ENCODE measurements around the gene CACNA1I.

CACNA1I gene

GRCh38 chr22:39718206-39718605 lies 147.7 kb downstream of the CACNA1I start:
- TF ChIP-seq CTCF (IDR thresholded peaks at IDR 0.05; ENCODE audit: low read depth, low read length, missing control alignments): no peak
- no peak for DNase-seq (ENCODE audit: low read depth)
- H3K4me3 ChIP-seq (ENCODE audit: low read depth, low read length): no peak overlapping the region

GRCh38 chr22:39718921-39719475 lies 148.4 kb downstream of the CACNA1I start:
- no peak for DNase-seq (ENCODE audit: low read depth)
- no peak overlapping the region for H3K4me3 ChIP-seq (ENCODE audit: low read depth, low read length)
- TF ChIP-seq CTCF (IDR thresholded peaks at IDR 0.05; ENCODE audit: low read depth, low read length, missing control alignments): no peak

GRCh38 chr22:39719559-39720450 lies 149.3 kb downstream of the CACNA1I start:
- H3K4me3 ChIP-seq (ENCODE audit: low read depth, low read length): no peak overlapping the region
- no peak for DNase-seq (ENCODE audit: low read depth)
- TF ChIP-seq CTCF (IDR thresholded peaks at IDR 0.05; ENCODE audit: low read depth, low read length, missing control alignments): no peak

- no peak overlapping the region for H3K4me3 ChIP-seq (ENCODE audit: low read depth, low read length)
- TF ChIP-seq CTCF (IDR thresholded peaks at IDR 0.05; ENCODE audit: low read depth, low read length, missing control alignments): no peak
- DNase-seq (ENCODE audit: low read depth): no peak
Measured at GRCh38 chr22:39721206-39722031, 150.9 kb downstream of the CACNA1I start.

GRCh38 chr22:39722032-39722325 lies 151.4 kb downstream of the CACNA1I start:
- H3K4me3 ChIP-seq (ENCODE audit: low read depth, low read length): no peak overlapping the region
- DNase-seq (ENCODE audit: low read depth): no peak
- no peak for TF ChIP-seq CTCF (IDR thresholded peaks at IDR 0.05; ENCODE audit: low read depth, low read length, missing control alignments)

GRCh38 chr22:39722501-39722900 lies 151.9 kb downstream of the CACNA1I start:
- no peak for DNase-seq (ENCODE audit: low read depth)
- TF ChIP-seq CTCF (IDR thresholded peaks at IDR 0.05; ENCODE audit: low read depth, low read length, missing control alignments): no peak

More at GRCh38 chr22:39722501-39722900, 151.9 kb downstream of the CACNA1I start:
- no peak overlapping the region for H3K4me3 ChIP-seq (ENCODE audit: low read depth, low read length)

Measured in GM12864 (cell line).